ENCODE results near the gene BSN. TPM values are rescaled to one million over a fixed set of nuclear protein-coding genes. Genes with fewer than 3 reads are reported as not detected.

The BSN gene
- total RNA-seq, 1 donor from 2014 or later, result 0.10 TPM

GRCh38 chr3:49629451-49629850 is 75.2 kb downstream of the BSN start:
- intact Hi-C loops (cut with micrococcal nuclease), result no loop called here

GRCh38 chr3:49629866-49630265 is 75.6 kb downstream of the BSN start:
- intact Hi-C loops (cut with micrococcal nuclease), result no loop called here

- intact Hi-C loops (cut with micrococcal nuclease), result no loop called here
Observed at GRCh38 chr3:49630784-49631183, 76.5 kb downstream of the BSN start.

GRCh38 chr3:49634736-49635135 is 80.5 kb downstream of the BSN start:
- intact Hi-C loops (cut with micrococcal nuclease), result no loop called here

- intact Hi-C loops (cut with micrococcal nuclease), result no loop called here
Observed at GRCh38 chr3:49636883-49637609, 82.8 kb downstream of the BSN start.

- intact Hi-C loops (cut with micrococcal nuclease), result no loop called here
Observed at GRCh38 chr3:49638445-49638844, 84.2 kb downstream of the BSN start.

GRCh38 chr3:49639551-49639950 is 85.3 kb downstream of the BSN start:
- intact Hi-C loops (cut with micrococcal nuclease), result no loop called here

GRCh38 chr3:49641292-49641691 is 87.0 kb downstream of the BSN start:
- intact Hi-C loops (cut with micrococcal nuclease), result no loop called here

- intact Hi-C loops (cut with micrococcal nuclease), result no loop called here
Observed at GRCh38 chr3:49641921-49642707, 87.8 kb downstream of the BSN start.

- intact Hi-C loops (cut with micrococcal nuclease), result no loop called here
Observed at GRCh38 chr3:49642708-49643145, 88.5 kb downstream of the BSN start.

GRCh38 chr3:49644684-49645083 is 90.4 kb downstream of the BSN start:
- intact Hi-C loops (cut with micrococcal nuclease), result no loop called here

- intact Hi-C loops (cut with micrococcal nuclease), result no loop called here
Observed at GRCh38 chr3:49646236-49646635, 92.0 kb downstream of the BSN start.

- intact Hi-C loops (cut with micrococcal nuclease), result no loop called here
Observed at GRCh38 chr3:49647741-49648140, 93.5 kb downstream of the BSN start.

- intact Hi-C loops (cut with micrococcal nuclease), result no loop called here
Observed at GRCh38 chr3:49648354-49649019, 94.2 kb downstream of the BSN start.

GRCh38 chr3:49649576-49649975 is 95.3 kb downstream of the BSN start:
- intact Hi-C loops (cut with micrococcal nuclease), result no loop called here

- intact Hi-C loops (cut with micrococcal nuclease), result no loop called here
Observed at GRCh38 chr3:49650177-49650576, 95.9 kb downstream of the BSN start.

- intact Hi-C loops (cut with micrococcal nuclease), result no loop called here
Observed at GRCh38 chr3:49650637-49651036, 96.4 kb downstream of the BSN start.

GRCh38 chr3:49652218-49652902 is 98.1 kb downstream of the BSN start:
- intact Hi-C loops (cut with micrococcal nuclease), result no loop called here

GRCh38 chr3:49652903-49653415 is 98.7 kb downstream of the BSN start:
- intact Hi-C loops (cut with micrococcal nuclease), result no loop called here

- intact Hi-C loops (cut with micrococcal nuclease), result no loop called here
Observed at GRCh38 chr3:49653621-49654020, 99.3 kb downstream of the BSN start.

- intact Hi-C loops (cut with micrococcal nuclease), result no loop called here
Observed at GRCh38 chr3:49654176-49654825, 100.0 kb downstream of the BSN start.

Data from T-helper 1 cell treated with Interleukin-12 subunit alpha and Interleukin-12 subunit beta and Interleukin-4 antibody, amounts not matched to agents 30 ng/mL and 1 ng/mL, for 36 hours (primary cell).